CD4-positive, alpha-beta T cell (primary cell): ENCODE data around the gene MPHOSPH8. TPM values are rescaled to one million over a fixed set of nuclear protein-coding genes. Genes with fewer than 3 reads are reported as not detected.
A peak's percentile ranks its signal among the peaks of the same experiment; 100 is the strongest.

Source experiments
- ATAC-seq: fragments of 200-7000 bp; cut with Tn5 transposase; one replicate; pipeline ENCODE4 v1.10.0; 2022; ENCODE audit warnings: mild to moderate bottlenecking; ENCODE audit not compliant: poor library complexity
- CTCF ChIA-PET: fragments of 350-600 bp; sonication (Branson Sonifier 250); formaldehyde crosslinking; loops from one replicate; lab custom pipeline; 2021; ENCODE audit warnings: antibody characterized with exemption, inconsistent platforms; lab: Charles Lee
- POLR2A ChIA-PET: fragments of 350-600 bp; sonication (Branson Sonifier 250); formaldehyde crosslinking; loops from one replicate; lab custom pipeline; 2021; ENCODE audit warnings: antibody characterized with exemption, inconsistent platforms; lab: Charles Lee
- DNase-seq, 14 experiments: peaks; one replicate each; pipeline ENCODE4 v3.0.0-alpha.2; 2013 to 2020; ENCODE audit warnings: mixed read lengths in 2 of 14
- H3K27ac ChIP-seq, 2 donors: one replicate each; pipeline versions ENCODE4 v1.5.1 to v1.7.0; 2013; ENCODE audit warnings: low read length in 2 of 2, low read depth in 1 of 2, mild to moderate bottlenecking in 1 of 2
- H3K27me3 ChIP-seq, 2 experiments: 1 replicate in 1 of 2; 2 replicates in 1 of 2; pipeline versions ENCODE4 v1.6.1 to v1.7.0; 2013; ENCODE audit warnings: low read length in 2 of 2, control low read depth in 1 of 2, mild to moderate bottlenecking in 1 of 2, moderate library complexity in 1 of 2; ENCODE audit not compliant: insufficient read depth in 2 of 2, control insufficient read depth in 1 of 2
- H3K36me3 ChIP-seq: one replicate; pipeline ENCODE4 v1.6.1; 2013; ENCODE audit warnings: low read length, control low read depth; ENCODE audit not compliant: insufficient read depth
- H3K4me1 ChIP-seq: one replicate; pipeline ENCODE4 v1.6.1; 2013; ENCODE audit warnings: low read length, control low read depth; ENCODE audit not compliant: insufficient read depth
- H3K4me3 ChIP-seq: one replicate; pipeline ENCODE4 v1.5.1; 2013; ENCODE audit warnings: mild to moderate bottlenecking, low read length, moderate library complexity
- H3K9me3 ChIP-seq, 2 experiments: 1 replicate in 1 of 2; 2 replicates in 1 of 2; pipeline versions ENCODE4 v1.6.1 to v1.7.0; 2013; ENCODE audit warnings: low read length in 2 of 2, mild to moderate bottlenecking in 2 of 2, control low read depth in 1 of 2, moderate library complexity in 1 of 2; ENCODE audit not compliant: control insufficient read depth in 1 of 2, insufficient read depth in 1 of 2
- H3K27ac Mint-ChIP-seq: one replicate; pipeline ENCODE4 v1.8.0; 2020; ENCODE audit warnings: mixed read lengths
- H3K27me3 Mint-ChIP-seq: one replicate; pipeline ENCODE4 v1.8.0; 2021; ENCODE audit warnings: mixed read lengths
- H3K36me3 Mint-ChIP-seq: one replicate; pipeline ENCODE4 v1.8.0; 2021; ENCODE audit warnings: low read depth, mixed read lengths
- H3K4me1 Mint-ChIP-seq: one replicate; pipeline ENCODE4 v1.8.0; 2021; ENCODE audit warnings: low read depth, mixed read lengths
- H3K4me3 Mint-ChIP-seq: one replicate; pipeline ENCODE4 v1.8.0; 2020; ENCODE audit warnings: mild to moderate bottlenecking, mixed read lengths
- H3K9me3 Mint-ChIP-seq: one replicate; pipeline ENCODE4 v1.8.0; 2020; ENCODE audit warnings: mixed read lengths
- intact Hi-C, 2 experiments: fragments of 100-400 bp; cut with DNase I in 1 of 2; cut with micrococcal nuclease in 1 of 2; formaldehyde crosslinking; loops; one replicate each; pipeline versions ENCODE4 v1.15.1 to v1.9.0; 2023 to 2025; cut with DNase I, micrococcal nuclease
- total RNA-seq, 174 experiments: library from RNA in 2 of 174; stranded (reverse) in 2 of 174; gene quantifications; one replicate each; pipeline ENCODE4 v1.2.3 and lab custom pipeline; 2021 to 2026
- TF ChIP-seq, protein P1 (sequence below): fragments of 200-600 bp; IDR thresholded peaks from one replicate; pipeline ENCODE4 v1.8.0; 2022; ENCODE audit warnings: antibody characterized with exemption, mild to moderate bottlenecking

The MPHOSPH8 gene
- total RNA-seq, 2 experiments from 2014 or later, result 48.0 to 51.2 TPM

GRCh38 chr13:19606737-19607136 is 26.7 kb upstream of the MPHOSPH8 start:
- intact Hi-C loops, result no loop called here
- CTCF ChIA-PET, result no interaction called here
- Mint-ChIP-seq H3K4me3 (no peak overlapping the region), H3K27ac (no peak overlapping the region), H3K36me3 (no peaks in the 10 kb centered on the region), H3K9me3 (peaks cover 8% of the 10 kb centered on the region), H3K27me3 (peaks cover 42% of the 10 kb centered on the region), H3K4me1 (no peaks in the 10 kb centered on the region)
- Histone ChIP-seq H3K27ac (no peak overlapping the region), H3K27me3 (peaks cover 23 to 25% of the 10 kb centered on the region in 2 experiments), H3K4me1 (peaks cover 5% of the 10 kb centered on the region), H3K4me3 (no peak overlapping the region), H3K36me3 (no peaks in the 10 kb centered on the region), H3K9me3 (peaks cover 0 to 6% of the 10 kb centered on the region in 2 experiments)
- DNase-seq, result no peak
- POLR2A ChIA-PET, result no interaction called here
- ATAC-seq, result no peak
- TF ChIP-seq, protein P1, sequence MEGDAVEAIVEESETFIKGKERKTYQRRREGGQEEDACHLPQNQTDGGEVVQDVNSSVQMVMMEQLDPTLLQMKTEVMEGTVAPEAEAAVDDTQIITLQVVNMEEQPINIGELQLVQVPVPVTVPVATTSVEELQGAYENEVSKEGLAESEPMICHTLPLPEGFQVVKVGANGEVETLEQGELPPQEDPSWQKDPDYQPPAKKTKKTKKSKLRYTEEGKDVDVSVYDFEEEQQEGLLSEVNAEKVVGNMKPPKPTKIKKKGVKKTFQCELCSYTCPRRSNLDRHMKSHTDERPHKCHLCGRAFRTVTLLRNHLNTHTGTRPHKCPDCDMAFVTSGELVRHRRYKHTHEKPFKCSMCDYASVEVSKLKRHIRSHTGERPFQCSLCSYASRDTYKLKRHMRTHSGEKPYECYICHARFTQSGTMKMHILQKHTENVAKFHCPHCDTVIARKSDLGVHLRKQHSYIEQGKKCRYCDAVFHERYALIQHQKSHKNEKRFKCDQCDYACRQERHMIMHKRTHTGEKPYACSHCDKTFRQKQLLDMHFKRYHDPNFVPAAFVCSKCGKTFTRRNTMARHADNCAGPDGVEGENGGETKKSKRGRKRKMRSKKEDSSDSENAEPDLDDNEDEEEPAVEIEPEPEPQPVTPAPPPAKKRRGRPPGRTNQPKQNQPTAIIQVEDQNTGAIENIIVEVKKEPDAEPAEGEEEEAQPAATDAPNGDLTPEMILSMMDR, result no peak

DNA sequence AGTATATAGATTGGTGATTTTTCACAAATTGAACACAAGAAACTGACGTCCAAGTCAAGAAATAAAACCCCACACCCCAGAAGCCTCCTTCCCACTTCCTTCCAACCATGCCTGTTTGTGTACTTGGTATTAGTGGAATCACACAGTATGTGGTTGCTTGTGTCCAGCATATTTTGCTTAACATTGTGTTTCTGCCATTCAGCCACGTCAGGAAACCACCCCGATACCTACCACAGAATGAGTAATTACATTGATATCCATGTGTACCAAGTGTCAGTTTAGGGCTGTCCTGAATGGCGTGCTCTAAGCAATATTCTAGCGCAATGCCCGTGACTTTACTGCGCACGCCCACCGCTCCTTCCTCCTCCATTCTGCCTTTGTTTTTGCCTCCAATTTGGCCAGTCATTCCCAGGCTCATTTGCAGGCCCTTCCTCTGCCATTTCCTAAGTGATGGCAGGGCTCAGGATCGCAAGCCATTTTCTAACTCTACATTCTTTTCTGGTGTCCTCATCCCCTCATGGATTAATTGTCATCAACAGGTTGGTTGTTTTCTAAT is 25.9 kb upstream of the MPHOSPH8 start:
- H3K4me1 ChIP-seq, result peaks cover under 1% of the 10 kb centered on the region
- H3K27ac ChIP-seq, result no peak overlapping the region
- Mint-ChIP-seq H3K27ac (no peak overlapping the region), H3K4me3 (no peak overlapping the region), H3K27me3 (peaks cover 38% of the 10 kb centered on the region), H3K9me3 (peaks cover 8% of the 10 kb centered on the region), H3K36me3 (no peaks in the 10 kb centered on the region), H3K4me1 (no peaks in the 10 kb centered on the region)
- CTCF ChIA-PET, result no interaction called here
- POLR2A ChIA-PET, result no interaction called here
- intact Hi-C loops, result no loop called here
- DNase-seq (no peak), ATAC-seq (no peak)
- H3K9me3 ChIP-seq, result peaks cover 0 to 6% of the 10 kb centered on the region in 2 experiments
- H3K4me3 ChIP-seq, result no peak overlapping the region
- peaks cover 19 to 20% of the 10 kb centered on the region in 2 experiments for H3K27me3 ChIP-seq
- TF ChIP-seq, protein P1, result no peak
- no peaks in the 10 kb centered on the region for H3K36me3 ChIP-seq

- H3K36me3 ChIP-seq, result no peaks in the 10 kb centered on the region
- no peak overlapping the region for H3K4me3 ChIP-seq
- CTCF ChIA-PET, result interaction anchor here (1.0 kb wide), 1 partner anchor 10 kb away, joined by 3 read pairs; no protein-coding TSS in a partner anchor
- H3K9me3 Mint-ChIP-seq, result no peaks in the 10 kb centered on the region
- DNase-seq (peak in 4 of 14 experiments; percentile 8 to 41 (median 30)), ATAC-seq (no peak)
- no peak overlapping the region for H3K27ac Mint-ChIP-seq
- H3K9me3 ChIP-seq, result peaks cover 6 to 8% of the 10 kb centered on the region in 2 experiments
- peaks cover 41% of the 10 kb centered on the region for H3K27me3 Mint-ChIP-seq
- no peaks in the 10 kb centered on the region for H3K27me3 ChIP-seq
- intact Hi-C loops, result no loop called here
- no peaks in the 10 kb centered on the region for H3K4me1 ChIP-seq
- H3K4me1 Mint-ChIP-seq, result no peaks in the 10 kb centered on the region
- H3K36me3 Mint-ChIP-seq, result no peaks in the 10 kb centered on the region
- no peak overlapping the region for H3K4me3 Mint-ChIP-seq
- POLR2A ChIA-PET, result no interaction called here
- H3K27ac ChIP-seq, result no peak overlapping the region
- TF ChIP-seq, protein P1, result peak; percentile 29
Measured at GRCh38 chr13:19618977-19619376, 14.5 kb upstream of the MPHOSPH8 start.
